ENCODE data around the gene CADM1. TPM values are rescaled to one million over a fixed set of nuclear protein-coding genes. Genes with fewer than 3 reads are reported as not detected.

CADM1 gene
- total and polyA plus RNA-seq, 2 donors (not counting 3 experiments of a cell fraction or from before 2014, with no cell fraction given), result 0.52 to 2.6 TPM

DNA sequence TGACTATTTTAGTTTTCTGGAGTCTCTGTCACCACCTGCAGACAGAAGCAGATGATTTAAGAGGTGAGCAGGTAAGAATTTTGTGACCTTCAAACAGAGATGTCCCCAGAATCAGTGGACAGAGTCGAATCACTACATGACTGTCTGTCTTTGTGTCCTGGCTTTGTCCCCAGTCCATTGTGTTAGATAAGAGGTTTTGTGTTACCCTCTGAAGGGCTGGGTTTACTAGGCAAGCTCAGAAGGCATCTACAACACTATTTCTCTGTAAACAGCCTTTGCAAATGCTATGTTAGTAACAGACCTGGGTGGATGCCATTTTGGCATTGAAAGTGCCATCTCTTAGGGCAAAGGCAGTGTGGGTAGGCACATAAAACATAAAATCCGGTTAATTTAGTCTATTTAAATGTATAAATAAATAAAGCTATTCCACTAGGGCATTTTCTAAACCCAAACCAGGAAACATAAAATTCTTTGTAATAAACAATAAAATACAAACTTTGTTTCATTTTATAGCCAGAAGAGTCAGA, 40.3 kb upstream of the CADM1 start:
- no peaks in the 10 kb centered on the region for H3K4me1 ChIP-seq (ENCODE audit: control insufficient read depth, extremely low read depth, insufficient read depth, low read length)
- no TSS peak for BruUV-seq (replicated peaks)
- H3K4me2 ChIP-seq (ENCODE audit: insufficient read depth, low read length), result no peak overlapping the region
- peaks cover 2% of the 10 kb centered on the region for H3K9me3 ChIP-seq (replicated peaks; ENCODE audit: control insufficient read depth, insufficient read depth, low read length)
- no peak overlapping the region for H2AFZ ChIP-seq (ENCODE audit: low read depth, low read length)
- H3K9me1 ChIP-seq (replicated peaks; ENCODE audit: control insufficient read depth, extremely low read depth, insufficient read depth, low read length), result no peaks in the 10 kb centered on the region
- TF ChIP-seq POLR2AphosphoS5 (IDR thresholded peaks at IDR 0.05; ENCODE audit: insufficient read depth, low read depth, low read length) (no peak), MYC (IDR thresholded peaks at IDR 0.05; ENCODE audit: low read depth, low read length) (no peak), POLR2A (IDR thresholded peaks at IDR 0.05; ENCODE audit: low read depth, low read length) (no peak), FOS (IDR thresholded peaks at IDR 0.05; ENCODE audit: borderline replicate concordance, insufficient read depth, low read length) (no peak), JUN (IDR thresholded peaks at IDR 0.05; ENCODE audit: borderline replicate concordance, insufficient read depth, insufficient read length, low read depth) (no peak), GATA2 (IDR thresholded peaks at IDR 0.05; ENCODE audit: insufficient read depth, insufficient read length, low read depth, low read length) (no peak), EZH2 (IDR thresholded peaks at IDR 0.05; ENCODE audit: borderline replicate concordance, low read depth, low read length, severe bottlenecking) (no peak)
- TF ChIP-seq, protein P1, sequence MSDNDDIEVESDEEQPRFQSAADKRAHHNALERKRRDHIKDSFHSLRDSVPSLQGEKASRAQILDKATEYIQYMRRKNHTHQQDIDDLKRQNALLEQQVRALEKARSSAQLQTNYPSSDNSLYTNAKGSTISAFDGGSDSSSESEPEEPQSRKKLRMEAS (IDR thresholded peaks at IDR 0.05; ENCODE audit: insufficient read depth, insufficient read length), result no peak
- TF ChIP-seq, protein P2, sequence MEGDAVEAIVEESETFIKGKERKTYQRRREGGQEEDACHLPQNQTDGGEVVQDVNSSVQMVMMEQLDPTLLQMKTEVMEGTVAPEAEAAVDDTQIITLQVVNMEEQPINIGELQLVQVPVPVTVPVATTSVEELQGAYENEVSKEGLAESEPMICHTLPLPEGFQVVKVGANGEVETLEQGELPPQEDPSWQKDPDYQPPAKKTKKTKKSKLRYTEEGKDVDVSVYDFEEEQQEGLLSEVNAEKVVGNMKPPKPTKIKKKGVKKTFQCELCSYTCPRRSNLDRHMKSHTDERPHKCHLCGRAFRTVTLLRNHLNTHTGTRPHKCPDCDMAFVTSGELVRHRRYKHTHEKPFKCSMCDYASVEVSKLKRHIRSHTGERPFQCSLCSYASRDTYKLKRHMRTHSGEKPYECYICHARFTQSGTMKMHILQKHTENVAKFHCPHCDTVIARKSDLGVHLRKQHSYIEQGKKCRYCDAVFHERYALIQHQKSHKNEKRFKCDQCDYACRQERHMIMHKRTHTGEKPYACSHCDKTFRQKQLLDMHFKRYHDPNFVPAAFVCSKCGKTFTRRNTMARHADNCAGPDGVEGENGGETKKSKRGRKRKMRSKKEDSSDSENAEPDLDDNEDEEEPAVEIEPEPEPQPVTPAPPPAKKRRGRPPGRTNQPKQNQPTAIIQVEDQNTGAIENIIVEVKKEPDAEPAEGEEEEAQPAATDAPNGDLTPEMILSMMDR (IDR thresholded peaks at IDR 0.05; ENCODE audit: extremely low read depth in 1 of 2, insufficient read depth in 1 of 2, low read depth in 1 of 2, low read length in 2 of 2), result no peak
- FAIRE-seq, result no peak
- H4K20me1 ChIP-seq (replicated peaks; ENCODE audit: control insufficient read depth, extremely low read depth, insufficient read depth, low read length), result no peaks in the 10 kb centered on the region
- H3K27me3 ChIP-seq (ENCODE audit: control insufficient read depth in 2 of 2, insufficient read depth in 2 of 2, low read length in 2 of 2), result no peaks in the 10 kb centered on the region
- no peak overlapping the region for H3K9ac ChIP-seq (replicated peaks; ENCODE audit: extremely low read depth, insufficient read depth, low read length)
- no peak overlapping the region for H3K4me3 ChIP-seq (replicated peaks in 1 of 3; ENCODE audit: insufficient read depth in 1 of 3, low read depth in 1 of 3, low read length in 3 of 3)
- dilution Hi-C loops (cut with MboI; ENCODE audit: extremely low pct_ligation_motif_present, low sequenced_read_pairs), result no loop called here
- H3K27ac ChIP-seq (ENCODE audit: insufficient read depth, low read depth, low read length), result no peak overlapping the region
- H3K79me2 ChIP-seq (ENCODE audit: control insufficient read depth, insufficient read depth, low read length), result no peaks in the 10 kb centered on the region
- DNase-seq (ENCODE audit: low read depth, low spot score), result no peak
- intact Hi-C loops (cut with micrococcal nuclease), result no loop called here
- POLR2A ChIA-PET, result no interaction called here
- CTCF ChIA-PET, result no interaction called here
- no peaks in the 10 kb centered on the region for H3K36me3 ChIP-seq (ENCODE audit: control insufficient read depth in 2 of 2, extremely low read depth in 1 of 2, insufficient read depth in 2 of 2, low read length in 2 of 2)
